Measurements from ENCODE around the gene TSHZ2.

DNA sequence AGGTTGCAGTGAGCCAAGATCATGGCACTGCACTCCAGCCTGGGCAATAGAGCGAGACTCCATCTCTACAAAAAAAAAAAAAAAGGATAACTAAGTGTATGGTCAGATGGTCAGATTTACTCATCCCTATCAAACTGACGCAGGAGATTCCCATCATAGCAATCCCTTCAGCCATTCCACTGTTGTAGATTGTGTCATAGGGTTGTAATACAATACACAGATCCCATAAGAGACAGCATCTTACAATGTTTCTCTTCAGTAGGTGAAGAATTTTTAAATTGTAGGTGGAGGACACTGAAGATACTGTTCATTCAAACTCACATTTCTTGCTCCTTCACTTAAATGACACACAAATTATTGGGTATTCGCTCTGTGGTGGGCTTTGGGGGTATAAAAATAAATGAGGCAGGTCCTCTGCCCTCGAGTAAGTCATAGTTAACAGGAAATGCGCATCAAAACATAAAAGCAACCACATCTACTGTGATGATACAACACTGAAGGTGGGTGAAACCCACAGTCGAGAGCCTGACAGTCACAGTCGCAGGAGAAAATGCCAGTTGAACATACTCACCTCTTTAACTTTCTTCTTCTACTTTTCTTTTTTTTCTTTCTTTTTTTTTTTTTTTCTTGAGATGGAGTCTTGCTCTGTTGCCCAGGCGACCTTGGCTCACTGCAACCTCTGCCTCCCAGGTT lies 416.0 kb downstream of the TSHZ2 start:
- TF ChIP-seq TARDBP (IDR thresholded peaks at IDR 0.05) (no peak), ARNT (IDR thresholded peaks at IDR 0.05) (no peak), NFRKB (IDR thresholded peaks at IDR 0.05) (no peak), SUZ12 (IDR thresholded peaks at IDR 0.05) (no peak)

All from HEK293T (cell line).